Measurements from ENCODE around the gene PKD1.
A peak's percentile ranks its signal among the peaks of the same experiment; 100 is the strongest.

The PKD1 gene

GRCh38 chr16:2042986-2043666, 92.6 kb downstream of the PKD1 start:
- DNase-seq, result peak; percentile 39

- peak; percentile 90 for DNase-seq
Observed at GRCh38 chr16:2042171-2042985, 93.3 kb downstream of the PKD1 start.

- DNase-seq, result peak; percentile 64
Observed at GRCh38 chr16:2040787-2041522, 94.7 kb downstream of the PKD1 start.

GRCh38 chr16:2040041-2040786, 95.5 kb downstream of the PKD1 start:
- DNase-seq, result no peak

- DNase-seq, result no peak
Observed at GRCh38 chr16:2039274-2040031, 96.2 kb downstream of the PKD1 start.

All from DMS79 (cell line).